ENCODE results near the gene ZNF2.
A peak's percentile ranks its signal among the peaks of the same experiment; 100 is the strongest.

ZNF2 gene

DNA sequence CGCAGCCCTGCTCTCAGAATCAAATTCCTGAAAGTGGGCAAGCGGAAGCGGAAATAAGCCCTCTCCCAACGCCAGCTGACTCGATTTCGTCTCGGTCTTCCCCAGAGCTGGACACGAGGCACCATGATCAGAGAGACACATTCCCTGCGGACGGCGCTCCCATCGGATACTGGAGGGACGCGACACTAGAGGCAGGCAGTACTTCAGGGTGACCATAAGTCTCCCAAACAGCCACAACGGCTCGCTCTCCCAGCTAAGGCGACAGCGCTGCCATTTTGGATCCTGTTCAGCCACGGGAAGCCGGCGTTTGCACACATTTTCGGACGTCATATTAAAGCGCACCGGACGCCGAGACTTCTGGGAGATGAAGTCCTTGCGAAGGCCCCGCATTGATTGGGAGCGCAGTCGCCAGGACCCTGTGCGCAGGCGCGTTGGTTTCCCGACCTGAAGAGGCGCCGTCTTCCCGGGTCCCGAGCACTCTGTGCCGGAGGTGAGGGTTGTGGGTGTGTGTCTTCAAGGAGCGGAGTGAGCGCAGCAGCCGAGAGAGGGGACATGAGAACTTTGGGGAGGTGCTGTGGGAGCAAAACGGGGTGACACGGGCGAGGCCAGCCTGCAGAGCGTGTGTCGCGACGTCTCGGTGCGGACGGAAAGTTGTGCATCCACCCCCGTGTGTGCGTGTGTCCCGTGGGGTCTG is at the start of gene ZNF2:
Gene ZNF2, plus strand, starts transcription at position 439 of the 694 bp plus-strand sequence. CDS start 10,418 bp downstream, outside the sequence.
- no peaks in the 10 kb centered on the region for H3K36me3 ChIP-seq (ENCODE audit: insufficient read depth)
- H3K4me3 ChIP-seq (IDR thresholded peaks at IDR 0.05; ENCODE audit: insufficient read depth, low read depth, low read length): peak within 1 kb of the TSS; percentile 32
- no peaks in the 10 kb centered on the region for H3K27me3 ChIP-seq (ENCODE audit: insufficient read depth, low read depth)
- H4K20me1 ChIP-seq (ENCODE audit: insufficient read depth): no peaks in the 10 kb centered on the region
- TF ChIP-seq, protein P1, sequence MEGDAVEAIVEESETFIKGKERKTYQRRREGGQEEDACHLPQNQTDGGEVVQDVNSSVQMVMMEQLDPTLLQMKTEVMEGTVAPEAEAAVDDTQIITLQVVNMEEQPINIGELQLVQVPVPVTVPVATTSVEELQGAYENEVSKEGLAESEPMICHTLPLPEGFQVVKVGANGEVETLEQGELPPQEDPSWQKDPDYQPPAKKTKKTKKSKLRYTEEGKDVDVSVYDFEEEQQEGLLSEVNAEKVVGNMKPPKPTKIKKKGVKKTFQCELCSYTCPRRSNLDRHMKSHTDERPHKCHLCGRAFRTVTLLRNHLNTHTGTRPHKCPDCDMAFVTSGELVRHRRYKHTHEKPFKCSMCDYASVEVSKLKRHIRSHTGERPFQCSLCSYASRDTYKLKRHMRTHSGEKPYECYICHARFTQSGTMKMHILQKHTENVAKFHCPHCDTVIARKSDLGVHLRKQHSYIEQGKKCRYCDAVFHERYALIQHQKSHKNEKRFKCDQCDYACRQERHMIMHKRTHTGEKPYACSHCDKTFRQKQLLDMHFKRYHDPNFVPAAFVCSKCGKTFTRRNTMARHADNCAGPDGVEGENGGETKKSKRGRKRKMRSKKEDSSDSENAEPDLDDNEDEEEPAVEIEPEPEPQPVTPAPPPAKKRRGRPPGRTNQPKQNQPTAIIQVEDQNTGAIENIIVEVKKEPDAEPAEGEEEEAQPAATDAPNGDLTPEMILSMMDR (conservative IDR thresholded peaks at IDR 0.05; ENCODE audit: low read depth, low read length): no peak
- H2AFZ ChIP-seq (ENCODE audit: low read depth): peak within 1 kb of the TSS; percentile 66
- H3K79me2 ChIP-seq (ENCODE audit: insufficient read depth, low read depth): no peaks in the 10 kb centered on the region
- H3K4me1 ChIP-seq (ENCODE audit: low read depth, poor library complexity, severe bottlenecking): peaks cover 5% of the 10 kb centered on the region
- peak within 1 kb of the TSS; percentile 67 for H3K27ac ChIP-seq
- H3K4me2 ChIP-seq: peak within 1 kb of the TSS; percentile 84
- H3K9ac ChIP-seq: peak within 1 kb of the TSS; percentile 83

DNA sequence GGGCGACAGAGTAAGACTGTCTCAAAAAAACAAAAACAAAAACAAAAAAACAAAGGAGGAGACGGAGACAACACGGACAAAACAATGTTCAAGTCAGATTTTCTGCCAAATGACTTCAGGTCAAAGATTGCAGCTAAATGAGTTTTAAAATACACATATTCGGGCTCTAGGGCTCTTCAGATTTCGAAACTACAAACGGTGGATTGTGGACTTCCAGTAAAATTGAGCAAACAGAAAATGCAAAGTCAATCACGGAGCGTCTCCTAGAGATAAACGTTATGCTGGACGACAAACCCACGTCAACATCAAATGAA is 44.6 kb upstream of the ZNF2 start:
- H3K27me3 ChIP-seq (ENCODE audit: insufficient read depth, low read depth): no peaks in the 10 kb centered on the region
- peaks cover 7% of the 10 kb centered on the region for H3K4me1 ChIP-seq (ENCODE audit: low read depth, poor library complexity, severe bottlenecking)
- H3K79me2 ChIP-seq (ENCODE audit: insufficient read depth, low read depth): peaks cover 27% of the 10 kb centered on the region; the same call in 1 of the 2 replicates
- H4K20me1 ChIP-seq (ENCODE audit: insufficient read depth): no peaks in the 10 kb centered on the region
- no peaks in the 10 kb centered on the region for H3K36me3 ChIP-seq (ENCODE audit: insufficient read depth)
- peak overlapping the region; percentile 52 for H3K4me3 ChIP-seq (IDR thresholded peaks at IDR 0.05; ENCODE audit: insufficient read depth, low read depth, low read length)
- TF ChIP-seq, protein P1 (conservative IDR thresholded peaks at IDR 0.05; ENCODE audit: low read depth, low read length): no peak
- H2AFZ ChIP-seq (ENCODE audit: low read depth): peak overlapping the region; percentile 79; the same call in 1 of the 2 replicates
- H3K9ac ChIP-seq: peak overlapping the region; percentile 96
- peak overlapping the region; percentile 48; the same call in 1 of the 2 replicates for H3K4me2 ChIP-seq
- peak overlapping the region; percentile 77; the same call in 1 of the 2 replicates for H3K27ac ChIP-seq

DNA sequence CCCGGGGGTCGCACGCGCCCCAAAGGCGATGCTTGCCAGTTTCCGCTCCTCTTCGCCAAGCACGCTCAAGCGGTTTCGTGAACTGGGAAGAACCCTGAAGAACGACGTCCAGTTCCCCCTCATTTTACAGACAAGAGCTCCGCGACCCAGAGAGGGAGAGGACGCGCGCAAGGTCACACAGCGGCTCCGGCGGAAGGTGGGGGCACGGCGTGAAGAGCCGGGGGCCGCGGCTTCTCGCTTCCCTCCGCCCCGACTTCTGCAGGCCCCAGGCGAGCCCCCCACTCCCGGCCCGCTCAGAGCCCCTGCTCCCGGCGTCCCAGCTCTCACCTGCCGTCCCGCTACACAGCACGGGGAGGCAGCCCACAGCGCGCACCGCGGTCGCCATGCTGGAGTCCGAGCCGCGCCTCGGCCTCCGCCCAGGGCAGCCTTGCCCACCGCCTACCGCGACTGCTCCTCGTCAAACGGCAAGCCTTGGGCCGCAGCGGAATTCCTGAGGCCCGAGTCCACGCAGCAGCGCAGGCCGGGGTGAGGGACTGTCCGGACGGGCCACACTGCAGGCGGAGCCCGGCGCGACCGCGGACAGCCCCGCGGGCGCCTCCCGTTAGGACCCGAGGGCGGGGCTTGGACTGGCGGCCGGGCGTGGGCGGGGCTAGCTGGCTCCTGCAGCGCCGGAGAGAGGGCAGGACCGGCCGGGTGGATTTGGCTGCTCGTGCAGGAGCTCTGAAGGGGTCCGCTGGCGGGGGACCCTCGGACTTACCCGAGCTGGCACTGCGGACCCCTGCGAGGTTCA is 44.0 kb upstream of the ZNF2 start, which contains the start of gene MRPS5:
Gene MRPS5, minus strand, starts transcription at position 402 of the 790 bp plus-strand sequence. Its CDS starts 17 bp downstream, at position 385.
- Histone ChIP-seq H4K20me1 (ENCODE audit: insufficient read depth) (no peaks in the 10 kb centered on the region), H3K79me2 (ENCODE audit: insufficient read depth, low read depth) (peaks cover 27% of the 10 kb centered on the region; the same call in 1 of the 2 replicates), H3K36me3 (ENCODE audit: insufficient read depth) (no peaks in the 10 kb centered on the region), H3K9ac (peak within 1 kb of the TSS; percentile 96), H3K4me2 (peak within 1 kb of the TSS; percentile 82), H3K27me3 (ENCODE audit: insufficient read depth, low read depth) (no peaks in the 10 kb centered on the region), H3K4me3 (IDR thresholded peaks at IDR 0.05; ENCODE audit: insufficient read depth, low read depth, low read length) (peak within 1 kb of the TSS; percentile 52), H2AFZ (ENCODE audit: low read depth) (peak within 1 kb of the TSS; percentile 79), H3K27ac (peak within 1 kb of the TSS; percentile 77), H3K4me1 (ENCODE audit: low read depth, poor library complexity, severe bottlenecking) (peaks cover 7% of the 10 kb centered on the region)
- TF ChIP-seq, protein P1 (conservative IDR thresholded peaks at IDR 0.05; ENCODE audit: low read depth, low read length): no peak

DNA sequence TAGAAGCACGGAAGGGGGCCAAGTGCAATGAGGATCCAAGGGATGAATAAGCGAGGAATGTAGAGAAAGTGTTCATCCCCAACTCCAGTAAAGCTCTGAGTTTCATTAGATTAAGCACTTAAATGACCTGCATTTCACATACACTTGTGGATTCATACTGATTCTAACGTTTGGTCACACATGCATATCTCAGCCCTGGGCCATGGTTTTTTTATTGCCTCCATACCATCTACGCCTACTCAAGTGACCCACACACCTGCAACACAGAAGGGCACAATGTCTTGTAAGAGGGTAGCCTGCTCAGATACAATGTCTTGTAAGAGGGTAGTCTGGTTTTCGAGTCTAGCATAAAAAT is 43.4 kb upstream of the ZNF2 start:
- no peak overlapping the region for H3K27ac ChIP-seq
- no peaks in the 10 kb centered on the region for H3K27me3 ChIP-seq (ENCODE audit: insufficient read depth, low read depth)
- H3K9ac ChIP-seq: no peak overlapping the region; the same call in 1 of the 2 replicates
- TF ChIP-seq, protein P1 (conservative IDR thresholded peaks at IDR 0.05; ENCODE audit: low read depth, low read length): no peak
- H2AFZ ChIP-seq (ENCODE audit: low read depth): peak overlapping the region; percentile 79
- H3K36me3 ChIP-seq (ENCODE audit: insufficient read depth): no peaks in the 10 kb centered on the region
- H3K4me2 ChIP-seq: peak overlapping the region; percentile 82
- H3K79me2 ChIP-seq (ENCODE audit: insufficient read depth, low read depth): peaks cover 27% of the 10 kb centered on the region; the same call in 1 of the 2 replicates
- no peak overlapping the region for H3K4me3 ChIP-seq (IDR thresholded peaks at IDR 0.05; ENCODE audit: insufficient read depth, low read depth, low read length)
- no peaks in the 10 kb centered on the region for H4K20me1 ChIP-seq (ENCODE audit: insufficient read depth)
- H3K4me1 ChIP-seq (ENCODE audit: low read depth, poor library complexity, severe bottlenecking): peaks cover 7% of the 10 kb centered on the region

Measured in KMS-11 (cell line).